K562 treated with DMSO at 1 percent for 48 hours (cell line): ENCODE results near the gene TMEM190. TPM values are rescaled to one million over a fixed set of nuclear protein-coding genes. Genes with fewer than 3 reads are reported as not detected.

ENCODE experiments used
- total RNA-seq: library from RNA; unstranded; fragments of 300-600 nt; gene quantifications from 2 replicates; pipeline ENCODE4 v1.2.3, GENCODE V29; 2022; ENCODE audit warnings: low replicate concordance; ENCODE audit errors: extremely low read depth

TMEM190 gene
- total RNA-seq, result not detected in 2 replicates

GRCh38 chr19:55376241-55376933 is at the start of gene TMEM190:
TMEM190 (plus strand) TSS chr19:55376826; CDS start chr19:55376854, 28 bp downstream.

GRCh38 chr19:55339105-55339888 is 37.3 kb upstream of the TMEM190 start, which contains the start of gene KMT5C:
KMT5C (plus strand) TSS chr19:55339876; CDS start chr19:55341937, 2,061 bp downstream.

DNA sequence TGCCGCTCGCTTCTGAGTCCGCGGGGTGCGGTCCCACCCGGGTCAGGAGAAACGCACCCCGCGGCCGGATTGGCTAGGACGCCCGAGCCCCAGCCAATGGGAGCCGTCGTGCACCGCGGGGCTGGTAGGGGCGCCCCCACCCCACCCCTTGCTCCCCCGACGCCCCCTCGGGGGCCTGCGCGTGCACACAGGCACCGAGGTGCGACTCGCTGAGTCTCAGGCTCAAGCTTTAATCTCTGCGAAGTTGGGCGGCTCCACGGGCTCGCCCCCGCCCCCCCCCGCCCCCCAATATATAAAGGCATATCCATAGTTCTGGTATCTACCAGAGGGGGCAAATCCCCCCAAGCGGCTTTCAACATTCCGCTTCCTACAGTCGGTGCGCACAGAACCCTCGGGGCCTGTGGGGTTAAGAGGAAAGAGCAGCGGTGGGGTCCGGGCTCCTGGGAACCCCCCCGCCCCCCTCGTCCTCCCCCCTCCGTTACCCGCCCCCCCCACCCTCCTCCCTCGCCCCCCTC is 21.9 kb upstream of the TMEM190 start, which contains the start of gene COX6B2:
COX6B2 (minus strand) TSS at position 22 of the 515 bp plus-strand sequence. CDS start 198 bp downstream, outside the sequence.

GRCh38 chr19:55362990-55363716 is 13.5 kb upstream of the TMEM190 start, which contains the start of gene GARIN5B:
GARIN5B (minus strand) TSS chr19:55363260; CDS start chr19:55363066, 194 bp downstream.

GRCh38 chr19:55370305-55370988 is 6.2 kb upstream of the TMEM190 start, which contains the start of gene IL11:
IL11 (minus strand) TSS chr19:55370463; CDS start chr19:55370310, 153 bp downstream.

GRCh38 chr19:55384131-55384919 is 7.7 kb downstream of the TMEM190 start, which contains the start of gene TMEM238:
TMEM238 (minus strand) TSS chr19:55384292; CDS start chr19:55384259, 33 bp downstream.

DNA sequence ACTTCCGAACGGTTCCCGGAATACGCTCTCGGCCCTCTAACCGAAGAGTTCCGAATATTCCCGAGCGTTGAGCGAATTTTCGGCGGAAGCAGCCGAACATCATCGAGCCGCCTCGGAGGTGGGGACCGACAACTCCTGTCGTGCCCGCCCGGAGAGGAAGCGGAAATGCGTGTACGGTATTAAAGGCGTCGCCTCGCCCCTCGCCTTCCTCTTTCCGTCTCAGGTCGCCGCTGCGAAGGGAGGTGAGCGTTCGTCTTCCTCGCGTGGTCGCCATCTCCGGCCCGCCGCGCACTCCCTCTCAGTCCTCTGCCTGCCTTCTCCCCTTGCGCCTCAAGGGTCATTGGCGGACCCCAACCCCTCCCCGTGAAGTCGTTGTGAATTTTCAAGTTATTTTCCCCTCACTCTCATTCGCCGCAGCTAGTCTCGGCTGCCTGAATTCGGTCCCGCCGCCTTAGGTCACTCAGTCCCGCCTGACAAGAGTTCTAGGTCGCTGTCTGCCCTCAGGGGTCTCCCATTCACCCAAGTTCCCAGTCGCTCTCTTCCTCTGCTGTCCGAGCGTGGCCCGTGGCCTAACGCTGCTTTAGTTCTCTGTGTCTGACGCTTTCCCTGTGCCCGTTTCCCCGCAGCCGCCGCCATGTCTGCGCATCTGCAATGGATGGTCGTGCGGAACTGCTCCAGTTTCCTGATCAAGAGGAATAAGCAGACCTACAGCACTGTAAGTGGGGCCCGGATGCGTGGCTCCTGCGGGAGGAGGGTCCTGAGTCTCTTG is 9.3 kb downstream of the TMEM190 start, which contains the start of gene RPL28:
RPL28 (plus strand) TSS at position 209 of the 769 bp plus-strand sequence; CDS start at position 635, 426 bp downstream.

DNA sequence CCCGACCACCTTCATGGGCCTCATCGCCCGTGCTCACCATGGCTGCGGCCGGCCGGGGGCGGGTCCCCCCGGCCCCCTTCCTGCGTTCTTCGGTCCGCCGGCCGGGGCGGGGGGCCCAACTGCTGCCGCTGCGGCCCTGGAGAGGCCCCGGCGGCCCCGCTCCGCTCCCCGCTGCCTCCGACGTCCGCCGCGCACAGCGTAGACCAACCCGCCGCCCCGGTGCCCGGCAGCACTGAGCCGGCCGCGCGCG is 30.8 kb downstream of the TMEM190 start, which contains the start of gene UBE2S:
UBE2S (minus strand) TSS at position 239 of the 250 bp plus-strand sequence; CDS start at position 40, 199 bp downstream.

Other genes starting within 250 kb of the TMEM190 start
- gene TNNT1, start 227.6 kb upstream of the TMEM190 start, total RNA-seq, result not detected in 2 replicates
- not detected in 2 replicates for gene TNNI3, start 219.1 kb upstream of the TMEM190 start, total RNA-seq
- gene DNAAF3, start 210.2 kb upstream of the TMEM190 start, total RNA-seq, result not detected in 2 replicates
- gene SYT5, start 196.5 kb upstream of the TMEM190 start, total RNA-seq, result not detected in 2 replicates
- gene PTPRH, start 167.3 kb upstream of the TMEM190 start, total RNA-seq, result not detected in 2 replicates
- not detected in 2 replicates for gene TMEM86B, start 148.1 kb upstream of the TMEM190 start, total RNA-seq
- gene PPP6R1, start 117.8 kb upstream of the TMEM190 start, total RNA-seq, result 133 TPM in 1 of 2 replicates, not detected in the other
- not detected in 2 replicates for gene HSPBP1, start 96.7 kb upstream of the TMEM190 start, total RNA-seq
- not detected in 2 replicates for gene BRSK1, start 92.8 kb upstream of the TMEM190 start, total RNA-seq
- not detected in 2 replicates for gene TMEM150B, start 51.5 kb upstream of the TMEM190 start, total RNA-seq
- not detected in 2 replicates for gene KMT5C, start 37.0 kb upstream of the TMEM190 start, total RNA-seq
- not detected in 2 replicates for gene COX6B2, start 22.1 kb upstream of the TMEM190 start, total RNA-seq
- not detected in 2 replicates for gene GARIN5B, start 13.6 kb upstream of the TMEM190 start, total RNA-seq
- not detected in 2 replicates for gene IL11, start 6.4 kb upstream of the TMEM190 start, total RNA-seq
- not detected in 2 replicates for gene TMEM238, start 7.5 kb downstream of the TMEM190 start, total RNA-seq
- gene RPL28, start 9.1 kb downstream of the TMEM190 start, total RNA-seq, result 4,209 and 5,908 TPM in 2 replicates
- 2,967 TPM in 1 of 2 replicates, not detected in the other for gene UBE2S, start 31.0 kb downstream of the TMEM190 start, total RNA-seq
- not detected in 2 replicates for gene SHISA7, start 66.5 kb downstream of the TMEM190 start, total RNA-seq
- not detected in 2 replicates for gene ISOC2, start 84.8 kb downstream of the TMEM190 start, total RNA-seq
- not detected in 2 replicates for gene C19orf85, start 87.9 kb downstream of the TMEM190 start, total RNA-seq
- not detected in 2 replicates for gene ZNF628, start 99.8 kb downstream of the TMEM190 start, total RNA-seq
- not detected in 2 replicates for gene NAT14, start 108.4 kb downstream of the TMEM190 start, total RNA-seq
- gene SSC5D, start 111.6 kb downstream of the TMEM190 start, total RNA-seq, result not detected in 2 replicates
- not detected in 2 replicates for gene SBK2, start 160.3 kb downstream of the TMEM190 start, total RNA-seq
- not detected in 2 replicates for gene SBK3, start 168.7 kb downstream of the TMEM190 start, total RNA-seq
- gene ZNF579, start 204.0 kb downstream of the TMEM190 start, total RNA-seq, result not detected in 2 replicates
- not detected in 2 replicates for gene FIZ1, start 222.7 kb downstream of the TMEM190 start, total RNA-seq
- not detected in 2 replicates for gene ZNF524, start 223.5 kb downstream of the TMEM190 start, total RNA-seq
- gene ZNF865, start 228.8 kb downstream of the TMEM190 start, total RNA-seq, result not detected in 2 replicates
- not detected in 2 replicates for gene ZNF784, start 247.7 kb downstream of the TMEM190 start, total RNA-seq